Thymus (tissue), 11 donors: ENCODE results near the gene OR52D1. TPM values are rescaled to one million over a fixed set of nuclear protein-coding genes. Genes with fewer than 3 reads are reported as not detected.

Experiments
- DNase-seq, 9 donors: peaks; one replicate each; pipeline ENCODE4 v3.0.0-alpha.2; 2013; ENCODE audit warnings: low spot score in 9 of 9, low read depth in 6 of 9, missing footprints in 1 of 9
- H3K27ac ChIP-seq, 2 donors: one replicate each; pipeline ENCODE4 v1.5.1; 2013; ENCODE audit warnings: control low read depth in 1 of 2, low read depth in 1 of 2, low read length in 1 of 2, mild to moderate bottlenecking in 1 of 2, moderate library complexity in 1 of 2
- H3K27me3 ChIP-seq, 2 donors: one replicate each; pipeline ENCODE4 v1.5.1; 2013; ENCODE audit warnings: low read length in 1 of 2; ENCODE audit not compliant: control insufficient read depth in 2 of 2, insufficient read depth in 1 of 2
- H3K36me3 ChIP-seq, 2 donors: one replicate each; pipeline ENCODE4 v1.5.1; 2013; ENCODE audit warnings: low read length in 1 of 2, mild to moderate bottlenecking in 1 of 2, moderate library complexity in 1 of 2; ENCODE audit not compliant: control insufficient read depth in 2 of 2, insufficient read depth in 2 of 2
- H3K4me1 ChIP-seq, 2 donors: one replicate each; pipeline ENCODE4 v1.5.1; 2013; ENCODE audit warnings: low read length in 2 of 2; ENCODE audit not compliant: control insufficient read depth in 2 of 2, insufficient read depth in 2 of 2
- H3K4me3 ChIP-seq, 2 donors: one replicate each; pipeline ENCODE4 v1.5.1; 2013; ENCODE audit warnings: low read length in 2 of 2, control low read depth in 1 of 2, mild to moderate bottlenecking in 1 of 2
- H3K9me3 ChIP-seq, 2 donors: one replicate each; pipeline ENCODE4 v1.5.1; 2013; ENCODE audit warnings: low read length in 1 of 2, mild to moderate bottlenecking in 1 of 2; ENCODE audit not compliant: control insufficient read depth in 2 of 2, insufficient read depth in 1 of 2
- WGBS: extraction: QIAGEN DNeasy Blood & Tissue Kit; methylation state at CpG from one replicate; pipeline ENCODE4 v1.1.7; 2013; 5-methylcytosine and 5-hydroxymethylcytosine counted together
- polyA plus RNA-seq: library from polyadenylated mRNA; stranded (reverse); fragments of 200-250 nt; gene quantifications from one replicate; pipeline ENCODE4 v1.2.3, GENCODE V29; 2013
- total RNA-seq: library from RNA; stranded (reverse); fragments of 120-200 nt; gene quantifications from one replicate; pipeline ENCODE4 v1.2.4, GENCODE V29; 2013
- donor health status: healthy.

The OR52D1 gene
- total and polyA plus RNA-seq, 2 donors: not detected

GRCh38 chr11:5507177-5507932 is 18.9 kb downstream of the OR52D1 start:
- Histone ChIP-seq H3K4me1 (no peaks in the 10 kb centered on the region), H3K36me3 (no peaks in the 10 kb centered on the region), H3K4me3 (no peak overlapping the region), H3K9me3 (no peaks in the 10 kb centered on the region), H3K27me3 (no peaks in the 10 kb centered on the region), H3K27ac (no peak overlapping the region)
- 94% methylated on average over 9 of the region's 9 CpGs for WGBS
- DNase-seq: no peak

DNA sequence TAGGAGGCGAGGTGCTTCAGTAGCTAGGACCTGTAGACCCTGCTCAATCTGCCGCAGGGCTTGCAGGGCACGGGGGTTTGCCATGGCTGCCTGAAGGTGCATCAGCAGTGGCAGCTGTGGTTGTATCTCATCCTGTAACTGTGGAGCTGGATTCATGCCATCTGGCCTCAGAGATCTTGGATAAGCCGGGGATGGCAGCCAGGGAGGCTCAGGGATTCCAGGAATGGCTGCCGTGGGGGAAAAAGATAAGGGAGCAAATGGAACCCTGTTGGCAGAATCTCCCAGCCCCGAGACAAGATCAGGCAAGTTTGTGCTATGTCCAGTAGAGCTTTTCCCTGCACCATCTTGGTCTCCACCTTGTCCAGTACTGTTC is 19.4 kb downstream of the OR52D1 start:
- H3K36me3 ChIP-seq: no peaks in the 10 kb centered on the region
- DNase-seq: no peak
- no peak overlapping the region for H3K27ac ChIP-seq
- no peaks in the 10 kb centered on the region for H3K27me3 ChIP-seq
- no peaks in the 10 kb centered on the region for H3K4me1 ChIP-seq
- 93% methylated on average over 6 of the region's 6 CpGs for WGBS
- no peak overlapping the region for H3K4me3 ChIP-seq
- no peaks in the 10 kb centered on the region for H3K9me3 ChIP-seq

DNA sequence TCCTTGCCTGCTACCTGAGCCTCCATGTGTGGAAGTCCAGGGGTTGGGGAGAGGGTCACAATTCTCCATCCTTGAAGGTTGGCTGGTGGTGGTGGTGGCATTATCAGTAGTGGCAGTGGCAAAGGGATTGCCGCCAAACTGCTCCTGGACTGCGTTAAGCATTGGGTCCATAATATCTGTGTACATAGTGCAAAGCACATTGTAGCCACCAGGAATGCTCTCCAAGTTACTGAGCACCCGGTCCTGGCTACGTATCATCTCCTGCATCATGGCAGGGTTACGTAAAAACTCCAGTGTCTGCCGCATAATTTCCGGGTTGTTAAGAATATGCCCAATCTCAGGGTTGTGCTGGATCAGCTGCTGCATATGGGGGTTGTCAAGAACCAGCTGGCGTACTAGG is 20.1 kb downstream of the OR52D1 start:
- H3K4me1 ChIP-seq: no peaks in the 10 kb centered on the region
- H3K27ac ChIP-seq: no peak overlapping the region
- no peak overlapping the region for H3K4me3 ChIP-seq
- H3K9me3 ChIP-seq: no peaks in the 10 kb centered on the region
- 97% methylated on average over 8 of the region's 8 CpGs for WGBS
- no peak for DNase-seq
- H3K36me3 ChIP-seq: no peaks in the 10 kb centered on the region
- no peaks in the 10 kb centered on the region for H3K27me3 ChIP-seq

DNA sequence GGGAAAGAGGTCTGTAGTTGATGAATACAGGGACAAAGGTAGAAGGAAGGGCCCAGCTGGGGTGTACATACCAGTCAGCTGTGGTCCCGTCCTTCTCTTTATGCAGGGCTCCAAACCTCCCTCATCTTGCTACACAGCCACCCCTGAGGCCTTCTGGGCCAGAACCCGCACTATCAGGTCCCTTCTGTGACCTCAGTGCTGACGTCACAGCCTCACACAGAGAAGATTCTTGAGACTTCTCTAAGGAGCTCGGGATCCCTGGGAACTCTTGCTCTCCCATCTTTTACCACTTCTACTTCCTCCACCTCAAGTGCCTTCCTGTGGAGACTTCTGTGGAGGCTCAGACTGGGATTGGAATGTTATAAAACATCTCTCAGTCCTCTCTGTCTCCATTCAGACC is 21.3 kb downstream of the OR52D1 start, which contains the start of gene UBQLN3:
Gene UBQLN3, minus strand, starts transcription at position 155 of the 400 bp plus-strand sequence. CDS start 399 bp downstream, outside the sequence.
- Histone ChIP-seq H3K4me3 (no peak within 1 kb of the TSS), H3K4me1 (no peaks in the 10 kb centered on the region), H3K9me3 (no peaks in the 10 kb centered on the region), H3K36me3 (no peaks in the 10 kb centered on the region), H3K27ac (no peak within 1 kb of the TSS), H3K27me3 (no peaks in the 10 kb centered on the region)
- no peak for DNase-seq
- WGBS: 92% methylated on average over 4 of the region's 4 CpGs

- Histone ChIP-seq H3K4me3 (no peak overlapping the region), H3K4me1 (no peaks in the 10 kb centered on the region), H3K27me3 (no peaks in the 10 kb centered on the region), H3K36me3 (no peaks in the 10 kb centered on the region), H3K9me3 (no peaks in the 10 kb centered on the region), H3K27ac (no peak overlapping the region)
- DNase-seq: no peak
Measured at GRCh38 chr11:5514841-5515240, 26.4 kb downstream of the OR52D1 start.

DNA sequence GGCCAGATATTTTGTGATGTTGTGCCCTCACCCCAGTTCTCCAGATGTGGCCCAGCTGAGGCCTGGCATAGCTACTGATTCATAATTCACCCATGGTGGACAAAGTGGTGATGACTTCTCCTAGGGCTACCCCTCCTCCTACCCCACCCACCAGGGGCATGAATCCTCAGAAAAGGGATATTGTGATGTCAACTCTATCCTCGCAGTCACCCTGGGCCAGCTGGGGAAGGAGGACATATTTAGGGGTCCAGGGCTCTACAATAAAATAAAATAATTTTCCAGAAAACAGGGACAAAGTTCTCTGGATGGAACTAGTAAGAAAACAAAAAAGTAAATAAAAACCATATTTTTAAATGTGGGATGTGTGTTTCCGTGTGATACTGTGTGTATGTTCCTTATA is 28.1 kb downstream of the OR52D1 start, which contains the start of gene UBQLNL:
Gene UBQLNL, minus strand, starts transcription at position 101 of the 400 bp plus-strand sequence. CDS start 258 bp downstream, outside the sequence.
- no peaks in the 10 kb centered on the region for H3K36me3 ChIP-seq
- no peak within 1 kb of the TSS for H3K4me3 ChIP-seq
- DNase-seq: no peak
- no peaks in the 10 kb centered on the region for H3K27me3 ChIP-seq
- no peaks in the 10 kb centered on the region for H3K9me3 ChIP-seq
- 96% methylated on average over 2 of the region's 2 CpGs for WGBS
- no peak within 1 kb of the TSS for H3K27ac ChIP-seq
- H3K4me1 ChIP-seq: no peaks in the 10 kb centered on the region

DNA sequence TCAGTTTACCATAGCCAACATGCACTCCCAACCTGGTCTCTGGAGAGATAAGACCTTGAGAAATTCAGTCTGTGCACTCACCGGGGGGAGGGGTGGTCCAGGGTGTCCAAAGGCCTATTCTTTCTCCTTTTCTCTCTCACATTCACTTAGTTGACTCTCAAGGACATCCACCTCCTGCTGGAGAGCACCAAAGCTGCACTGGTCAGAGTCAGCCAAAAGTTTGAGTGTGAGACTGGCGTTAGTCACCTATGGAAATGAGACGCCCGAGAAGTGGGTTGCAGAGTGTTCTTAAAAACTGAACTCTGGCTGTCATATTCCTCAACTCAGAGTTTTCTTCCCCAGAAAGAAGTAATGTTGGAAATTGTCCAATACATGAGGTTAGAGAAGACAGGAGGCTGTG is 33.1 kb downstream of the OR52D1 start:
- no peak for DNase-seq
- 98% methylated on average over 4 of the region's 4 CpGs for WGBS
- Histone ChIP-seq H3K36me3 (no peaks in the 10 kb centered on the region), H3K27me3 (no peaks in the 10 kb centered on the region), H3K27ac (no peak overlapping the region), H3K4me3 (no peak overlapping the region), H3K9me3 (no peaks in the 10 kb centered on the region), H3K4me1 (no peaks in the 10 kb centered on the region)

DNA sequence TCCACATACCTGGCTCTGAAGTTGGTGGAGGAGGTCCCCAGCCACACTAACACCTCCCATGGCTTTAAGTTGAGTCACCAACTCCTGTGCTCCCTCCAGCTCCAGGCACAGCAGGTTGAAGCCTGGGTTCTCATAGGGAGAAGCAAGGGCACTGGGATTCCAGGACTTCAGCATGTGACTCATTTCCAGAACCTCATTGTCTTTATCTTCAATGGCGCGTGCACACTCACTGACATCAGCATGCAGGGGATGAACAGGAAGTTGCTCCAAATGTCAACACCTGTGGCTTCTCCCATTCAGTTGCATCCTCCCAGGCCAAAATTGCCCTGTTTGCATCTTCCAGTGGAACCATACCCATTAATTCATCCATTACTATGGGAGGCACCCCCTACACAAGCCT is 33.8 kb downstream of the OR52D1 start:
- Histone ChIP-seq H3K9me3 (no peaks in the 10 kb centered on the region), H3K27me3 (no peaks in the 10 kb centered on the region), H3K4me3 (no peak overlapping the region), H3K36me3 (no peaks in the 10 kb centered on the region), H3K4me1 (no peaks in the 10 kb centered on the region), H3K27ac (no peak overlapping the region)
- 95% methylated on average over 2 of the region's 2 CpGs for WGBS
- no peak for DNase-seq

GRCh38 chr11:5524756-5525155 is 36.3 kb downstream of the OR52D1 start:
- H3K9me3 ChIP-seq: no peaks in the 10 kb centered on the region
- no peaks in the 10 kb centered on the region for H3K27me3 ChIP-seq
- no peaks in the 10 kb centered on the region for H3K4me1 ChIP-seq
- no peak overlapping the region for H3K4me3 ChIP-seq
- WGBS: 91% methylated on average over 3 of the region's 3 CpGs
- no peak overlapping the region for H3K27ac ChIP-seq
- no peaks in the 10 kb centered on the region for H3K36me3 ChIP-seq
- no peak for DNase-seq
